GM20431 (cell line): ENCODE results near the gene TCF7.

ENCODE experiments used
- in situ Hi-C: fragments of 300-500 bp; cut with MseI, MboI; formaldehyde crosslinking; loops from one replicate; pipeline ENCODE4 v1.15.0; 2020; ENCODE audit warnings: low sequenced_read_pairs; ENCODE audit not compliant: unreplicated experiment

The TCF7 gene

DNA sequence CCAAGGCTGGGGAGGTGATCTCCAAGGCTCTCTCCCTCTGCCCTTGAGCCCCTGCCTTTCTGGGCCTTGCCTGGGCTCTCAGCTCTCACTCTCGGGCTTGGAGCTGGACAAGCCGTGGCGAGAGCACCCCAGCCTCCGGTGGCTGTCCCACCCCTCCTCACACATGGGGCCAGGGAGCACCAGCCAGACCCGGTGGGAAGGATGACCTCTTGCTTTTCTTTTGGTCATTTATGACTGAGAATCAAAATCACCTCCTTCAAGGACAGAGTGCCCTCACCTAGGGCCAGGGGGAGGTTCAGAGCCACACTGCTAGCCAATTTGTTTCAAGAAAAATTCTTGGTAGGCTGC, 14.1 kb downstream of the TCF7 start:
- in situ Hi-C loops = no loop called here

- in situ Hi-C loops = no loop called here
Observed at GRCh38 chr5:134129411-134130238, 15.1 kb downstream of the TCF7 start.

GRCh38 chr5:134130239-134130945, 15.9 kb downstream of the TCF7 start:
- in situ Hi-C loops = no loop called here

DNA sequence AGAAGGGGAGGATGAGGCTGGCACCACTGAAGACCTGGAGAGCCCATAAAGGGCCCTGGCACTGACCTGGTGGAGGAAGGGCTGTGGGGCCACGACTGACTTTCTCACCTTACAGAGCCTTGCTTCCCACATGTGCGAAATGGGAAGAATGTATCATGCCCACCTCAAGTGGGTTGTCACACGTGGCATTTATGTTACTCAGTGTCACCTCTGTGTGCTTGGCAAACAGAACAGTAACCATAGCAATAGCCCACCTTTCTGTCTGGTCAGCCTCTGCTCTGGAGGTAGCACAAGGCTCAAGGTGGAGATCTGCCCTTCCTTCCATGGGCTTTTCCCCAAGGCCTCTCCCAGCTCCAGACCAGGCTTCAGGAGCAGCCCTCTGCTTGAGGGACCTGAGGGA, 16.7 kb downstream of the TCF7 start:
- in situ Hi-C loops = no loop called here

GRCh38 chr5:134131578-134132350, 17.3 kb downstream of the TCF7 start:
- in situ Hi-C loops = no loop called here

- in situ Hi-C loops = no loop called here
Observed at GRCh38 chr5:134132372-134133187, 18.1 kb downstream of the TCF7 start.

- in situ Hi-C loops = no loop called here
Observed at GRCh38 chr5:134133188-134133994, 18.9 kb downstream of the TCF7 start.

GRCh38 chr5:134133995-134134541, 19.6 kb downstream of the TCF7 start:
- in situ Hi-C loops = no loop called here

DNA sequence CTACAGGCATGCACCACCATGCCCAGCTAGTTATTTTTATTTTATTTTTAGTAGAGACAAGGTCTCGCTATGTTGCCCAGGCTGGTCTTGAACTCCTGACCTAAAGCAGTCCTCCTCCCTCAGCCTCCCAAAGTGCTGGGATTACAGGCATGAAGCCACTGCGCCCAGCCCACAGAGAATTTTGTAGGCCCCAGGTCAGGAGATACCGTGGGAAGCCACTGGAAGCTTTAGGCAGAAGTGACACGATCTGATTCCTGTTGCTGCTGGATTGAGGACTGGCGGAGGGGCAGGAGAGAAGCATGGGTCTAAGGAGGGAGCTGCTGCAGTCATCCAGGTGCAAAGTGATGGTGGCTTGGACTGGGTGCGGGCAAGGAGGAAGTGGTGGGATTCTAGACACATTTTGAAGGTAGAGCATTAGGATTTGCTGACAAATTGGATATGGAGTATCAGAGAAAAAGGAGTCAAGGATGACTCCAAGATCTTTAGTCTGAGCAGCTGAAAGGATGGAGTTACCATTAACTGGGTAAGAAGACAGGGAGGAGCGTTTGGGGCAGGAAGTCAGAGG, 20.7 kb downstream of the TCF7 start:
- in situ Hi-C loops = no loop called here

DNA sequence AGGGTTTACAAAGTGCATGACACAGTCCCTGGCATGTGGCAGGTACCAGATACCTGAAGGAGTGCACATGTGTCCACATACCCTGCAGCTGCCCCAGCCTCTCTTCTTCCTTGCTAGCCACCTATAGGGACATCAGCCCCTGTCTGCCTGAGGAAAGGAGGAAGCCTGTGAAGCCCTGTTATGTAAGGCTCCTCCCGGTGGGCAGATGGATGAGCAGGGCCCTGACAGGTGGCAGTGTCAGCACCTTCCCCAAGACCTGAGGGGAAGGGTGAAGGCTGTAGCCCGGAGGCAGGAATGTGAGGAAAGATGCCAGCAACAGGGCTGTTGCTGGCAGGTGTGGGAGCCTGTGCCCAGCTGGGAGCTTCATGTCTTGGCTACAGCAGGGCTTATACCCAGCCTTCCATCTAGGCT, 21.7 kb downstream of the TCF7 start:
- in situ Hi-C loops = no loop called here

DNA sequence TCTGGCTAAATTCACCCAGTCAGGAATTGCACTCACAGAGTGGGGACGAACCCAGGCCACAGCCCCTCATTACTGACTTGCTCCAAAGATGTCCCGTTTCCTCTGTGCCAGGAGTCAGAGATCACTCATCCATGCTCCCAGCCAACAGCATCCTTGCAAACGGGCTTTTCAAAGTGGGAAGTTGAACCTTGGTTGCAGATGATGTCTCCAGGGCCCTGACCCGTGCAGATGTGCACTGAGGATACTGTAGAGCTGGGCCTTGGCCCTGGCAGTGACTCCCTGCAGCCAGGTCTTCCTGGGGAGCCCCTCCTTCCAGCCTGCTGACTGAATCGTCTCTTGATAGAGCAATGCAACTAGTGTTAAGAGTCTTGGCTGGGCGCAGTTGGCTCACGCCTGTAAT, 22.3 kb downstream of the TCF7 start:
- in situ Hi-C loops = no loop called here

DNA sequence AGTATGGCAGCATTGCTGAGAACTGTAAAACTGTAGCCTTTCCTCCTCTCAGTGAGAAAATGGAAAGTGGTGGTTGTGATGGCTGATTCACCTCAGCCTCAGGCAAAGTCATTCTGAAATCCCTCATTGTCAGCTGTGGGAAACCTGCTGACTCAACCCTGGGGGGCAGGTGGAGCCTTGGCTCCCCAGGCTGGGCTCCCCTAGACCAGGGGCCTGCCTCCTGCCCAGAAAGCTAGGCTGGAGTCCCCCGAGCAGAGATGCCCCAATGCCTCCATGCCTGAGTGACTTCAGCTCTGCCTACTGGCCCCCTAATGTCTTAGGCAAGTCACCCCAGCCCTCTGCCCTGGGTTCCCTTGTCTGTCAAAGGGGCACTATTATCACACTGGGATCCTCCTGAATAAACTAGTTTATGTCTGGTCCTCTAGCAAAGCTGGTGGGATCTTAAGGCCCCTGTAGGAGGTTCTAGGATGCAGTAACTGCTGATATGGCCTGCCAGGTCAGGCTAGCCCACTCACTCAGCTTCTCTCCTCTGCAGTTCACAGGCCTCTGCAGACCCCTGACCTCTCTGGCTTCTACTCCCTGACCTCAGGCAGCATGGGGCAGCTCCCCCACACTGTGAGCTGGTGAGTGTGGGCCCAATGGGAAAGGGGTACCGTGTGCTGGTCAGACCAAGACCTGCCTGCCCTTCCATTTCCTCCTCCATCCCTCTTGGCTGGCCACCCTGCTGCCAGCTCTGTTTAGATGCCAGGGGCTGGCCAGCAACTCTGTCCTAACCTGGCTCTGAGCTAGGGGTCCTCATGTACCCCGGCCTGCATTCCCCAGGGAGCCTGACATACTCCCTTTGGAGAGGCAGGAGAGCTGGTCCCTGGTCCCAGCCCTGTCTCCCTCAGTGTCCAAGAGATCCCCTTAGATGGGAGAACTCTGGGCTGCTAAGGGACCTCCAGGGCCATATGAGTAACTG, 24.2 kb downstream of the TCF7 start:
- in situ Hi-C loops = no loop called here

DNA sequence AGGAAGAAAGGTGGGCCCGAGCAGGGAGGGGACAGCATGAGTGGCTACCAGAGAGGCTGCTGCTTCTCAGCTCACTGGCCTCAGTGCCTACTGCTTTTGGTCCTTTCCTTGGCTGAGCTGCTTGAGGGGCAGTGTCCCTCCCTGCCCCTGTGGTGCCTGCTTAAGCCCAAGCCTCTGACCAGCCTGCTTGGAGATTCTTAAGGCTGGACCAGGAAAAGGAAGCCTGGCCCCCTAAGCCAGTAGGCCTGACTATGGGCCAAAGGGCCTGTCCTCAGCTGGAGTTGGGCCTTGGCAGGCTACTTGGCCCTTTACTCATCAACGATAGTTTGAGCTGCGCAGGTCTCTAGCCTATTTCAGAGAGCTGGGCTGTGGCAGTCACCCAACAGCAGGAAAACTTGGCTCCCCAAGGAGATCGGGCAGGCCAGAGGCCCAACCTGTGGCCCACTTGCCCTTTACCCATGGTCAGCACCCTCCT, 24.9 kb downstream of the TCF7 start:
- in situ Hi-C loops = no loop called here

DNA sequence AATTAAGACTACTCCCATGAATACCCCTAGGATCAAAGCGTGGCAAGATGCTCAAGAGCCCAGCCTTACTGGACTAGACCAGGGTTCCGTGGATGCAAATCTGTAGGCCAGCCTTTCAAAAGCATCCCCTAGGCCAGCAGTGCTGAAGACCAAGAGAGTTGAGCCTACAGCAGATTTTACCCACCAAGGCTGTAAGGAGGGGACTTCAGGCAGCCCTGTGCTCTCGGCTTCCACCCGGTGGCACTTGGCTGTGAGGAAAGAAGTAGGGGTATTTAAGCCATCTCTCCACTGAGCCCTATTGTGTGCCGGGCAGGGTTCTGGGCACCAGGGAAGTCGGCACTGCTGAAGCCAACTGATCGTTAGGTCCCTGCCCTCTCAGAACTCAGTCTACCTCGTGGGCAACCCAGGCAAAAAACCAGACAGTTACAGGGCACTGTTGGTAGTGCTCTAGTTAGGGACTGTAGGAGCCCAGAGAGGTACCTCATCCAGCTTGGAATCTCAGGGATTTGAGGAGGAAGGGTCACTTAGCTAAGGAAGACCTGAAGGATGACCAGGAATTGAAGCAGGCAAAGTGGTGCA, 25.5 kb downstream of the TCF7 start:
- in situ Hi-C loops = loop anchor here (10.0 kb wide), 1 partner anchor 95 kb away; no protein-coding TSS in a partner anchor

DNA sequence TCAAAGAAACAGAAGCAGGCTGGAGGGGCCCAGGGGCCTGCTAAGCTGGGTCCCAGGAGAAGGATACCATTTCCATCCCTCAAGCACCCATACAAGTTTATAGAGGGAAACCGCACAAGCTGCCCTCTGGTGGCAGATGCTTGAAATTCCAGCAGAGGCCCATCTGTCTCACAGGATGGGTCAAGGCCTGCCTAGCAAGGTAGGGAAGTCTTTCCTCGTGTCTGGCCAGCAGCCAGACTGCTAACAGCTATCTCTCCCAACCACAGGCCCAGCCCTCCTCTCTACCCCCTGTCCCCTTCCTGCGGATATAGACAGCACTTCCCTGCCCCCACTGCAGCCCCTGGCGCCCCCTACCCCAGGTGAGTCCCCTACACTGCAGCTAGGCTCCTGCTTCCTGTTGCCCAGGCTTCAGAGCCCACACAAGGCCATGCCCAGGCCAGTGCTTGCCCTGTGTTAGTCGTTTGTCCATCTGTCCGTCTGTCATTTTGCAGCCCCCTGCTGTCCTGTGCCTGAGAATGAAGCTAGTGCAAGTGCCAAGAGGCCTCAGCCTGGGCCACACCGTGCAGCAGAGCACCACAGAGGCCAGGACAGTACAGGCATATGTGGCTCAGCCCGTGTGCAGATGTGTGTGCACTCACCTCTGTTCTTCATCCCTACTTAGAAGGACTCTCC, 26.2 kb downstream of the TCF7 start:
- in situ Hi-C loops = loop anchor here (10.0 kb wide), 1 partner anchor 96 kb away; no protein-coding TSS in a partner anchor

DNA sequence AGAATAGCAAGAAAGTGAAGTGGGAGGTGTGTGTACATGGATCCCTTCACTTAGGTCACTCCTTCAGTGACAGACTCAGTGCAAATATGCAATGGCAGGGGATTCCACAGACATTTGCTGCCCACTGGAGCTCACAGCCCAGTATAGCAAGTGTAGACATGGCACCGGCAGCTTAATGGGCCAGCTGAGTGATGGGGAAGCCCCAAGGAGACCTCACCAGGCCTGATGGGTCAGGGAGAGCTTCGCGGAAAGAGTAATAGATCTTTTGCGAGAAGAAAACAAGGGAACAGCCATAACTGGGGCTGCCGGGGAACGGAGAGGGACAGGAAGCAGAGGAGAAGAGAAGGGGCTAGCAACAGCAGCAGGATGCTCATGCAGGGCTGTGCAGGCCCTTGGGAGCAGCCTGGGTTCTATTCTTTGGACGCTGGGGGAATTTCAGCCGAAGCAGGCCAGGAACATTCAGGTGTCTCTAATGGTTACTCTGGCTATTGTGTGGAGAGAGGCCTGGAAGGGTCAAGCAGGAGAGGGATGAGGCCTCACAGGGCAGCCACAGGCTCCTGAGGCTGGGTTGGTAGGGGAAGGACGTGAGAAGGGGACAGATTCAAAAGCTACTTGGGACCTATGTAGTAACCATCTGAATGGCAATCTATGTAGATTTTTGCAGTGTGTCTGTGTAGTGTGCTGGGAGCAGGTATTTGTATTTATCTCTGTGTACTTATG, 27.0 kb downstream of the TCF7 start:
- in situ Hi-C loops = loop anchor here (10.0 kb wide), 1 partner anchor 97 kb away; no protein-coding TSS in a partner anchor
